RWPE1 (cell line): ENCODE results near the gene TULP1.

ENCODE experiments used
- CTCF ChIA-PET: fragments of 350-600 bp; sonication (Branson Sonifier 250); formaldehyde crosslinking; extraction: SDS; loops from one replicate; lab custom pipeline; 2021; lab: Yijun Ruan, JAX
- POLR2A ChIA-PET: fragments of 400-600 bp; formaldehyde crosslinking; extraction: SDS; loops from one replicate; lab custom pipeline; 2020; ENCODE audit warnings: antibody characterized with exemption; ENCODE audit not compliant: low non-redundant PET; lab: Yijun Ruan, JAX
- DNase-seq: peaks from one replicate; pipeline ENCODE4 v3.0.0; 2012; ENCODE audit warnings: low spot score
- H3K27ac ChIP-seq: fragments of 450-650 bp; 2 replicates; pipeline ENCODE4 v1.5.1; 2017
- CTCF ChIP-seq: fragments of 450-650 bp; conservative IDR thresholded peaks from 2 replicates; pipeline ENCODE4 v1.5.1; 2017; ENCODE audit warnings: low read depth, mild to moderate bottlenecking

The TULP1 gene

GRCh38 chr6:35492258-35492973 lies 20.3 kb downstream of the TULP1 start:
- TF ChIP-seq CTCF = no peak
- no peak for DNase-seq
- H3K27ac ChIP-seq = peak overlapping the region; percentile 99
- ChIA-PET CTCF (no interaction called here), POLR2A (no interaction called here)

GRCh38 chr6:35491558-35492257 lies 21.0 kb downstream of the TULP1 start:
- H3K27ac ChIP-seq = peak overlapping the region; percentile 99
- no peak for DNase-seq
- POLR2A ChIA-PET = interaction anchor here (0.6 kb wide), 1 partner anchor 38 kb away, joined by 3 read pairs; no protein-coding TSS in a partner anchor
- CTCF ChIA-PET = no interaction called here
- no peak for TF ChIP-seq CTCF

- peak overlapping the region; percentile 99 for H3K27ac ChIP-seq
- POLR2A ChIA-PET = interaction anchor here (0.6 kb wide), 1 partner anchor 37 kb away, joined by 3 read pairs; no protein-coding TSS in a partner anchor
- CTCF ChIA-PET = interaction anchor here (0.5 to 1.1 kb wide), 2 partner anchors 20 to 204 kb away, joined by 3 read pairs; no protein-coding TSS in a partner anchor
- TF ChIP-seq CTCF = no peak
- DNase-seq = no peak
These were observed 21.7 kb downstream of the TULP1 start for GRCh38 chr6:35490821-35491557.

- POLR2A ChIA-PET = no interaction called here
- TF ChIP-seq CTCF = no peak
- peak overlapping the region; percentile 99 for H3K27ac ChIP-seq
- CTCF ChIA-PET = interaction anchor here (1.1 kb wide), 1 partner anchor 203 kb away, joined by 3 read pairs; no protein-coding TSS in a partner anchor
- no peak for DNase-seq
These were observed 22.5 kb downstream of the TULP1 start for GRCh38 chr6:35489995-35490791.

GRCh38 chr6:35489066-35489465 lies 23.6 kb downstream of the TULP1 start:
- DNase-seq = no peak
- CTCF ChIA-PET = interaction anchor here (0.5 kb wide), 1 partner anchor 26 kb away, joined by 3 read pairs; no protein-coding TSS in a partner anchor
- H3K27ac ChIP-seq = peak overlapping the region; percentile 99
- POLR2A ChIA-PET = interaction anchor here (3.8 kb wide), 1 partner anchor 8 kb away, joined by 11 read pairs; the partner anchor contains the start of gene TEAD3
- TF ChIP-seq CTCF = no peak
